Measurements from ENCODE around the gene BNC2.

Gene BNC2

GRCh38 chr9:16527573-16527972 lies 342.9 kb downstream of the BNC2 start:
- TF ChIP-seq EZH2 (IDR thresholded peaks at IDR 0.05): no peak
- TF ChIP-seq POLR2AphosphoS5 (IDR thresholded peaks at IDR 0.05; ENCODE audit: borderline replicate concordance, low read depth, low read length): no peak
- no peak for TF ChIP-seq FOXP2 (optimal IDR thresholded peaks at IDR 0.05; ENCODE audit: control extremely low read depth, extremely low read length, insufficient read depth)
- DNase-seq (ENCODE audit: low read depth, low spot score): no peak

GRCh38 chr9:16526380-16526779 lies 344.1 kb downstream of the BNC2 start:
- Histone ChIP-seq H3K4me3 (no peak overlapping the region), H3K9me3 (ENCODE audit: low read depth, low read length) (no peaks in the 10 kb centered on the region), H3K9ac (ENCODE audit: insufficient read length) (no peak overlapping the region), H3K27ac (no peak overlapping the region), H3K36me3 (ENCODE audit: insufficient read depth, low read length) (no peaks in the 10 kb centered on the region)
- DNase-seq (ENCODE audit: low read depth, low spot score): no peak
- TF ChIP-seq EZH2 (IDR thresholded peaks at IDR 0.05) (no peak), FOXP2 (optimal IDR thresholded peaks at IDR 0.05; ENCODE audit: control extremely low read depth, extremely low read length, insufficient read depth) (no peak), POLR2AphosphoS5 (IDR thresholded peaks at IDR 0.05; ENCODE audit: borderline replicate concordance, low read depth, low read length) (no peak)

More at GRCh38 chr9:16527573-16527972, 342.9 kb downstream of the BNC2 start:
- Histone ChIP-seq H3K4me3 (no peak overlapping the region), H3K36me3 (ENCODE audit: insufficient read depth, low read length) (no peaks in the 10 kb centered on the region), H3K27ac (no peak overlapping the region), H3K9me3 (ENCODE audit: low read depth, low read length) (no peaks in the 10 kb centered on the region), H3K9ac (ENCODE audit: insufficient read length) (no peak overlapping the region)

GRCh38 chr9:16524823-16525222 lies 345.6 kb downstream of the BNC2 start:
- TF ChIP-seq EZH2 (IDR thresholded peaks at IDR 0.05): no peak
- no peak for TF ChIP-seq POLR2AphosphoS5 (IDR thresholded peaks at IDR 0.05; ENCODE audit: borderline replicate concordance, low read depth, low read length)
- TF ChIP-seq FOXP2 (optimal IDR thresholded peaks at IDR 0.05; ENCODE audit: control extremely low read depth, extremely low read length, insufficient read depth): no peak
- Histone ChIP-seq H3K27ac (no peak overlapping the region), H3K9me3 (ENCODE audit: low read depth, low read length) (no peaks in the 10 kb centered on the region), H3K4me3 (no peak overlapping the region), H3K36me3 (ENCODE audit: insufficient read depth, low read length) (no peaks in the 10 kb centered on the region), H3K9ac (ENCODE audit: insufficient read length) (no peak overlapping the region)
- DNase-seq (ENCODE audit: low read depth, low spot score): no peak

- Histone ChIP-seq H3K9me3 (ENCODE audit: low read depth, low read length) (no peaks in the 10 kb centered on the region), H3K4me3 (no peak overlapping the region), H3K9ac (ENCODE audit: insufficient read length) (no peak overlapping the region), H3K27ac (no peak overlapping the region), H3K36me3 (ENCODE audit: insufficient read depth, low read length) (no peaks in the 10 kb centered on the region)
- no peak for DNase-seq (ENCODE audit: low read depth, low spot score)
- TF ChIP-seq FOXP2 (optimal IDR thresholded peaks at IDR 0.05; ENCODE audit: control extremely low read depth, extremely low read length, insufficient read depth) (no peak), EZH2 (IDR thresholded peaks at IDR 0.05) (no peak), POLR2AphosphoS5 (IDR thresholded peaks at IDR 0.05; ENCODE audit: borderline replicate concordance, low read depth, low read length) (no peak)
These were observed 346.4 kb downstream of the BNC2 start for GRCh38 chr9:16524078-16524477.

- Histone ChIP-seq H3K27ac (peak overlapping the region; percentile 91), H3K4me3 (peak overlapping the region; percentile 63), H3K9me3 (ENCODE audit: low read depth, low read length) (no peaks in the 10 kb centered on the region), H3K9ac (ENCODE audit: insufficient read length) (no peak overlapping the region), H3K36me3 (ENCODE audit: insufficient read depth, low read length) (no peaks in the 10 kb centered on the region)
- peak; percentile 57 for DNase-seq (ENCODE audit: low read depth, low spot score)
- TF ChIP-seq POLR2AphosphoS5 (IDR thresholded peaks at IDR 0.05; ENCODE audit: borderline replicate concordance, low read depth, low read length): no peak
- TF ChIP-seq FOXP2 (optimal IDR thresholded peaks at IDR 0.05; ENCODE audit: control extremely low read depth, extremely low read length, insufficient read depth): no peak
- no peak for TF ChIP-seq EZH2 (IDR thresholded peaks at IDR 0.05)
These were observed 348.5 kb downstream of the BNC2 start for GRCh38 chr9:16521868-16522411.

GRCh38 chr9:16519001-16519400 lies 351.5 kb downstream of the BNC2 start:
- Histone ChIP-seq H3K36me3 (ENCODE audit: insufficient read depth, low read length) (no peaks in the 10 kb centered on the region), H3K9ac (ENCODE audit: insufficient read length) (no peak overlapping the region), H3K9me3 (ENCODE audit: low read depth, low read length) (no peaks in the 10 kb centered on the region), H3K27ac (no peak overlapping the region), H3K4me3 (no peak overlapping the region)
- no peak for TF ChIP-seq EZH2 (IDR thresholded peaks at IDR 0.05)
- no peak for TF ChIP-seq FOXP2 (optimal IDR thresholded peaks at IDR 0.05; ENCODE audit: control extremely low read depth, extremely low read length, insufficient read depth)
- TF ChIP-seq POLR2AphosphoS5 (IDR thresholded peaks at IDR 0.05; ENCODE audit: borderline replicate concordance, low read depth, low read length): no peak
- no peak for DNase-seq (ENCODE audit: low read depth, low spot score)

GRCh38 chr9:16516891-16517290 lies 353.6 kb downstream of the BNC2 start:
- Histone ChIP-seq H3K36me3 (ENCODE audit: insufficient read depth, low read length) (no peaks in the 10 kb centered on the region), H3K9ac (ENCODE audit: insufficient read length) (no peak overlapping the region), H3K27ac (no peak overlapping the region), H3K4me3 (no peak overlapping the region), H3K9me3 (ENCODE audit: low read depth, low read length) (no peaks in the 10 kb centered on the region)
- no peak for TF ChIP-seq EZH2 (IDR thresholded peaks at IDR 0.05)
- no peak for TF ChIP-seq POLR2AphosphoS5 (IDR thresholded peaks at IDR 0.05; ENCODE audit: borderline replicate concordance, low read depth, low read length)
- TF ChIP-seq FOXP2 (optimal IDR thresholded peaks at IDR 0.05; ENCODE audit: control extremely low read depth, extremely low read length, insufficient read depth): no peak
- DNase-seq (ENCODE audit: low read depth, low spot score): no peak

GRCh38 chr9:16515879-16516301 lies 354.6 kb downstream of the BNC2 start:
- Histone ChIP-seq H3K36me3 (ENCODE audit: insufficient read depth, low read length) (no peaks in the 10 kb centered on the region), H3K4me3 (peak overlapping the region; percentile 23; the same call in 1 of the 2 replicates), H3K27ac (peak overlapping the region; percentile 52; the same call in 1 of the 2 replicates), H3K9ac (ENCODE audit: insufficient read length) (no peak overlapping the region), H3K9me3 (ENCODE audit: low read depth, low read length) (no peaks in the 10 kb centered on the region)
- no peak for DNase-seq (ENCODE audit: low read depth, low spot score)
- TF ChIP-seq POLR2AphosphoS5 (IDR thresholded peaks at IDR 0.05; ENCODE audit: borderline replicate concordance, low read depth, low read length): no peak

- Histone ChIP-seq H3K9me3 (ENCODE audit: low read depth, low read length) (no peaks in the 10 kb centered on the region), H3K36me3 (ENCODE audit: insufficient read depth, low read length) (no peaks in the 10 kb centered on the region), H3K4me3 (no peak overlapping the region), H3K9ac (ENCODE audit: insufficient read length) (no peak overlapping the region), H3K27ac (no peak overlapping the region)
- TF ChIP-seq FOXP2 (optimal IDR thresholded peaks at IDR 0.05; ENCODE audit: control extremely low read depth, extremely low read length, insufficient read depth): no peak
- TF ChIP-seq POLR2AphosphoS5 (IDR thresholded peaks at IDR 0.05; ENCODE audit: borderline replicate concordance, low read depth, low read length): no peak
- no peak for TF ChIP-seq EZH2 (IDR thresholded peaks at IDR 0.05)
- no peak for DNase-seq (ENCODE audit: low read depth, low spot score)
These were observed 355.3 kb downstream of the BNC2 start for GRCh38 chr9:16515207-16515606.
